Measurements from ENCODE around the gene LENEP.

DNA sequence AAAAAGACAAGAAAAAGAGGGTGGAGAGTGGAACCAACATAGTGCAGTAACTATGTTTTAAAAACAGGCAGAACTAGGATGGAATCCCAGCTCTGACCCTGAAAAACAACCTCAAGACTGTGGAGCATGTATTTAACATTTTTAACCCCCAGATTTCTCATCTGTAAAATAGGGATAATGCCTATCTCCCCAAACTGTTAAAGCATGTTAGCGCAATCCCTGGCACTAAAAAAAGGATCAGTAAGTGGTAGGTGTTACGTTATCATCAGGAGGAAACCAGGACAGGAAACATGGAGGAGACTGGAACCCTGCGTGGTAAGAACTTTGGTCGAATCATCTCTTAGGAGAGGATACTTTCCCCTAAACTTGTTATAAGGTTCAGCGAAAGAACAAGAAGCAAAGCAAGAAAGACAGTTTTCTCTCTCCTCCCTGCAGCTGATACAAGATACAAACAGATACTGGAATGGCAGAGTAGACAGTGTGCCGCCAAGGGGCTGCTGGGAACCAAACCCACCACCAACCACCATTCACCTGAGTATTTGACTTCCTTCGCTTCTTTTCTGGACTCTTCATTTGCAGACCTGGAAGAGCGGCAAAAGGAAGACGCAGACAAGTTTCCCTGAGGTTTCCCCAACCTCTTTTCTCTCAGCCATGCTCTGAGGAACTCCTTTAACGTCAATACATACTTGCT is 32.8 kb upstream of the LENEP start:
- no peak for TF ChIP-seq ZNF274 (IDR thresholded peaks at IDR 0.05; ENCODE audit: low read depth, low read length)
- no peak for TF ChIP-seq YY1 (IDR thresholded peaks at IDR 0.05; ENCODE audit: insufficient read depth, insufficient read length)
- TF ChIP-seq SUZ12 (IDR thresholded peaks at IDR 0.05; ENCODE audit: extremely low read depth, insufficient read depth, insufficient read length): no peak

Measured in NT2/D1 (cell line).